ENCODE results near the gene LAD1. TPM values are rescaled to one million over a fixed set of nuclear protein-coding genes. Genes with fewer than 3 reads are reported as not detected.

The LAD1 gene
- total RNA-seq, 4 donors from 2014 or later = 175 to 303 (median 218) TPM

DNA sequence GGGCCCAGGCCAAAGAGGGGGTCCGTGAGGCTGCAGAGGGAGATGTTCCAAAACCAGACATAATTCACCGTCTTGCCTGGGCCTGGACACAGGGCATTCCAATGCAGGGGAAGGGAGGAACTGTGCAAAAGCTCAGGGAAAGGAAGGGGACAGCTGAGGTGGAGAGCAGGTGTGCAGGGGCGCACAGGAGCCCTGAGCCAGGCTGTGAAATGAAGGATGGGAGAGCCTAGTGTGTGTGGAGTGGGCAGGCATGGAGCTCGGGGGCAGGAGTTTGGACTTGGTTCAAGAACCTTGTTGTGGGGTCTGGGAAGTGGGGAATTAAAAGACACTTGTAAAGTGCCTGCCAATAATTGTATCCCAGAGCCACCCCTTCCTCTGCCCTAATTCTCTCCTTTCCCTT lies 20.1 kb upstream of the LAD1 start:
- no peak overlapping the region for H3K4me3 ChIP-seq
- no peak overlapping the region for H3K27ac ChIP-seq
- no peaks in the 10 kb centered on the region for H3K36me3 ChIP-seq
- no peak for DNase-seq (ENCODE audit: low spot score in 2 of 2)
- no peaks in the 10 kb centered on the region for H3K9me3 ChIP-seq
- TF ChIP-seq, protein P1, sequence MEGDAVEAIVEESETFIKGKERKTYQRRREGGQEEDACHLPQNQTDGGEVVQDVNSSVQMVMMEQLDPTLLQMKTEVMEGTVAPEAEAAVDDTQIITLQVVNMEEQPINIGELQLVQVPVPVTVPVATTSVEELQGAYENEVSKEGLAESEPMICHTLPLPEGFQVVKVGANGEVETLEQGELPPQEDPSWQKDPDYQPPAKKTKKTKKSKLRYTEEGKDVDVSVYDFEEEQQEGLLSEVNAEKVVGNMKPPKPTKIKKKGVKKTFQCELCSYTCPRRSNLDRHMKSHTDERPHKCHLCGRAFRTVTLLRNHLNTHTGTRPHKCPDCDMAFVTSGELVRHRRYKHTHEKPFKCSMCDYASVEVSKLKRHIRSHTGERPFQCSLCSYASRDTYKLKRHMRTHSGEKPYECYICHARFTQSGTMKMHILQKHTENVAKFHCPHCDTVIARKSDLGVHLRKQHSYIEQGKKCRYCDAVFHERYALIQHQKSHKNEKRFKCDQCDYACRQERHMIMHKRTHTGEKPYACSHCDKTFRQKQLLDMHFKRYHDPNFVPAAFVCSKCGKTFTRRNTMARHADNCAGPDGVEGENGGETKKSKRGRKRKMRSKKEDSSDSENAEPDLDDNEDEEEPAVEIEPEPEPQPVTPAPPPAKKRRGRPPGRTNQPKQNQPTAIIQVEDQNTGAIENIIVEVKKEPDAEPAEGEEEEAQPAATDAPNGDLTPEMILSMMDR (IDR thresholded peaks at IDR 0.05) = no peak
- TF ChIP-seq POLR2AphosphoS5 (IDR thresholded peaks at IDR 0.05) = no peak
- no peak for TF ChIP-seq EP300 (IDR thresholded peaks at IDR 0.05)
- no peak for TF ChIP-seq POLR2A (IDR thresholded peaks at IDR 0.05)
- no peaks in the 10 kb centered on the region for H3K4me1 ChIP-seq
- 84% methylated on average over 4 of the region's 4 CpGs for WGBS
- no peaks in the 10 kb centered on the region for H3K27me3 ChIP-seq

DNA sequence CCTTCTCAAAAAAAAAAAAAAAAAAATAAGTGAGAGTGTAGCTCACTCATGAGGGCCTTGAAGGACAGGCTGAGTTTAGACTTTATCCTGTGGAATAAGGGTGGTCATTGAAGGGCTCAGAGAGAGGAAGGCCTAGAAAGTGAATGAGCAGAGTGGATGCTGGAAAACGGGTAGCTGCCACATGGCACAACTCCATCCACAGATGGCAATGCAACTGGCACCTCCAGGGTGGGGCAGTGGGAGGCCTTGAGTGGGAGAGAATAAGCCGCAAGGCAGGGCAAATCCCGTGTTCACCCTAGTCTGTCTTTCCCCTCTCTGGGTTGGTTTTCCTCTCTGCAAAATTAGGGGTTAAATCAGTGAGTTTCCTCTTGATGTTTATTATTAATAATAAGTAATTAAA lies 19.3 kb upstream of the LAD1 start:
- no peak overlapping the region for H3K27ac ChIP-seq
- H3K36me3 ChIP-seq = no peaks in the 10 kb centered on the region
- no peak for DNase-seq (ENCODE audit: low spot score in 2 of 2)
- TF ChIP-seq EP300 (IDR thresholded peaks at IDR 0.05) (no peak), POLR2A (IDR thresholded peaks at IDR 0.05) (no peak), POLR2AphosphoS5 (IDR thresholded peaks at IDR 0.05) (no peak)
- TF ChIP-seq, protein P1 (IDR thresholded peaks at IDR 0.05) = no peak
- no peaks in the 10 kb centered on the region for H3K4me1 ChIP-seq
- H3K9me3 ChIP-seq = no peaks in the 10 kb centered on the region
- no peak overlapping the region for H3K4me3 ChIP-seq
- no peaks in the 10 kb centered on the region for H3K27me3 ChIP-seq
- WGBS = 82% methylated on average over 3 of the region's 3 CpGs

DNA sequence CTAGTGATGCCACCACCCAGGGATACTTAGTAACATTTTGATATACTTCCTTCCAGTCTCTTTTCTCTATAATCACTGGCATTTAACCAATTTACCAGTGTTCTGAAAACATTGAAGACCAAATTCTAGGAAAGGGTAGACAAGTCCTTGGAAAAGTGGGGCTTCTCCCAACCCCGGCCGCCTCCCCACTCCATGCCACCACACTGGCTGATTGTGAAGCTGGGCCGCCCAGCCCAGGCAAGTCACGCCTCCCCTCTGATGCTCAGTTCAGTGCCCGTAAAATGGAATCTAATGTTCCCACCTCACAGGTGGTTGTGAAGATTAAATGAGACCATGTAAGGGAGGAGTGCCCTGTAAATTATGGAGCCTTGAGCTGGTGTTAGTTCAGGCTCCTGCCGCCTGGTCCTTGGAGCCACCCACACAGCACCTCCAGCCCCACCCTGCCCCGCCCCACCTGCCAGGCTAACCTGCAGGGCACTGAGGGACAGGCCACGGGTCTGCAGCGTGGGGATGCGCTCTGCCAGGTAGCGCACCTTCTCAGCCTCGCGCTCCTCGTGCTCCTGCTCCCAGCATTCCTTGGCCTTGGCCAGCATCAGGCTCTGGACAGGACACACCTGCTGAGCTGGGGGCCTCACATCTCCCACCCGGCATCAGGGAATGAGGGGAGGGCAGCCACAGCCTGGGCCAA lies 15.1 kb upstream of the LAD1 start:
- TF ChIP-seq POLR2AphosphoS5 (IDR thresholded peaks at IDR 0.05) = no peak
- no peak for TF ChIP-seq EP300 (IDR thresholded peaks at IDR 0.05)
- no peak for TF ChIP-seq POLR2A (IDR thresholded peaks at IDR 0.05)
- TF ChIP-seq, protein P1 (IDR thresholded peaks at IDR 0.05) = no peak
- Histone ChIP-seq H3K9me3 (no peaks in the 10 kb centered on the region), H3K4me3 (no peak overlapping the region), H3K27me3 (no peaks in the 10 kb centered on the region), H3K36me3 (no peaks in the 10 kb centered on the region), H3K27ac (no peak overlapping the region), H3K4me1 (no peaks in the 10 kb centered on the region)
- WGBS = 92% methylated on average over 15 of the region's 15 CpGs
- DNase-seq (ENCODE audit: low spot score in 2 of 2) = no peak

DNA sequence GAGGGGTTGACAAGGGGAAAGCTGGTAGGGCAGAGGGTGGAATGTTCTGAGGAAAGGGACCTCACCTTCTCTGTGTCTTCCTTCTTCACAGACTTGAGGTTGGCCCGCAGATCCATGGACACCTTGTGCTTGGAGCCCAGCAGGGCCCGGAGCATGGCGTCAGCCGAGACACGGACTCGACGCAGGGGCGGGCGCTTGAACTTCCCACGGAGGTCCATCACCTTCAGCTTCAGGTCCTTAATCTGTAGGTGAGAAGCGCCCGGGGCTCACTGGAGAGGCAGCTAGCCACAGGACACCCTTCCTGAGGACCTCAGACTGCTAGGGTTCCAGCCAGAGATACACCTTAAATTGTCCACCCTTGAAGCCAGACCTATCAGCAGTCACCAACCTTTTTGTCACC lies 12.2 kb upstream of the LAD1 start:
- peaks cover 21% of the 10 kb centered on the region for H3K4me1 ChIP-seq
- no peaks in the 10 kb centered on the region for H3K27me3 ChIP-seq
- H3K9me3 ChIP-seq = no peaks in the 10 kb centered on the region
- no peak for TF ChIP-seq POLR2A (IDR thresholded peaks at IDR 0.05)
- TF ChIP-seq POLR2AphosphoS5 (IDR thresholded peaks at IDR 0.05) = no peak
- no peak for TF ChIP-seq EP300 (IDR thresholded peaks at IDR 0.05)
- H3K27ac ChIP-seq = no peak overlapping the region
- WGBS = 97% methylated on average over 11 of the region's 12 CpGs
- no peak overlapping the region for H3K4me3 ChIP-seq
- DNase-seq (ENCODE audit: low spot score in 2 of 2) = no peak
- no peaks in the 10 kb centered on the region for H3K36me3 ChIP-seq

DNA sequence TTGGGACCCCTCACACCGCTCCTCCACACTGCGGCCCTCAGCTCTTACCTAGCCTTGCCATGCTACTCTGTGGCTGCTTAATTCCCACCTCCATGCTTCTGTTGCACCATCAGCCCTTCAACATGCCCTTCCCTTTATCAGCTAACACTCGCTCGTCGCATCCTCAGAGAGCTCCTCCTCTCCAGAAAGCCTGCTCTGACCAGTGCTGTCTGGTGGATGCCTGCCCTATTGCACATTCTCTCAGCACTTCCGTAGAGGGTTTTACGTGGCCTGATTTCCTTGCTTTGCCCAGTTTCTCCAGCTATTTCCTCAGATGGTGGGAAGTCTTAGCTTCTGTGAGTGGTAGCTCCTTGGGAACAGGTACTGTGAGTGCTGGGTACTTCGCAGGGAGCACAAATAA lies 10.3 kb upstream of the LAD1 start:
- TF ChIP-seq POLR2A (IDR thresholded peaks at IDR 0.05) (no peak), EP300 (IDR thresholded peaks at IDR 0.05) (no peak), POLR2AphosphoS5 (IDR thresholded peaks at IDR 0.05) (no peak)
- TF ChIP-seq, protein P1 (IDR thresholded peaks at IDR 0.05) = no peak
- Histone ChIP-seq H3K9me3 (no peaks in the 10 kb centered on the region), H3K27ac (no peak overlapping the region), H3K27me3 (no peaks in the 10 kb centered on the region), H3K4me1 (peaks cover 28% of the 10 kb centered on the region), H3K4me3 (no peak overlapping the region), H3K36me3 (no peaks in the 10 kb centered on the region)
- no peak for DNase-seq (ENCODE audit: low spot score in 2 of 2)
- 85% methylated on average over 8 of the region's 8 CpGs for WGBS

DNA sequence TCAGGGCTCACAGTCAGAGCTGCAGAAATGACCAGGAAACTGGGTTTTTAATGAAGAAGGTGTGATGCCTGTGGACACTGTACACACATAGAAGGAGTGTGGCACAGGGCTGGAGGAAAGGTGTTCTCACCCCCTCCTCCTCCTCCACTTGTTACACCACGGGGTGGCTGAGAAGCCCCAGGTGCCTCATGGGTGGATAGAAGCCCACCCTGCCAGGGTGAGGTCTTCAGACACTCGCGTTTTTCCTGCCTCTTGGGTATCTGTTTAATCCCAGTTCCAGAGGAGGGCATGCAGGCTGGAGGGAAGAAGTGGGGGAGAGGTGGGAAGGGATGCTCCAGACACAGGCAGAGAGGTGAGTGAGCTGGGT lies 9.7 kb upstream of the LAD1 start:
- no peak for DNase-seq (ENCODE audit: low spot score in 2 of 2)
- no peaks in the 10 kb centered on the region for H3K9me3 ChIP-seq
- no peak overlapping the region for H3K4me3 ChIP-seq
- H3K27ac ChIP-seq = no peak overlapping the region
- H3K36me3 ChIP-seq = no peaks in the 10 kb centered on the region
- TF ChIP-seq POLR2A (IDR thresholded peaks at IDR 0.05) (no peak), POLR2AphosphoS5 (IDR thresholded peaks at IDR 0.05) (no peak), EP300 (IDR thresholded peaks at IDR 0.05) (no peak)
- TF ChIP-seq, protein P1 (IDR thresholded peaks at IDR 0.05) = no peak
- WGBS = 77% methylated on average over 3 of the region's 3 CpGs
- H3K4me1 ChIP-seq = peaks cover 32% of the 10 kb centered on the region
- H3K27me3 ChIP-seq = no peaks in the 10 kb centered on the region

Measured in suprapubic skin (tissue), 4 donors.